ENCODE measurements around the gene OR52E5. TPM values are rescaled to one million over a fixed set of nuclear protein-coding genes. Genes with fewer than 3 reads are reported as not detected.

The OR52E5 gene
- total RNA-seq, 1 experiment from 2014 or later, result not detected

- Histone ChIP-seq H3K9me3 (ENCODE audit: low read length) (no peaks in the 10 kb centered on the region), H3K79me2 (ENCODE audit: low read length) (no peaks in the 10 kb centered on the region), H2AFZ (ENCODE audit: low read length) (no peak overlapping the region), H4K20me1 (ENCODE audit: insufficient read depth, low read depth, low read length) (no peaks in the 10 kb centered on the region), H3K36me3 (ENCODE audit: insufficient read depth, low read length) (no peaks in the 10 kb centered on the region), H3K27ac (ENCODE audit: low read length) (no peak overlapping the region), H3K9me2 (replicated peaks; ENCODE audit: insufficient read depth, low read length) (no peaks in the 10 kb centered on the region), H3K27me3 (ENCODE audit: low read length) (no peaks in the 10 kb centered on the region), H3K4me1 (ENCODE audit: low read length) (no peaks in the 10 kb centered on the region), H3K9ac (ENCODE audit: low read length) (no peak overlapping the region), H3K4me3 (ENCODE audit: low read length) (no peak overlapping the region), H3K4me2 (ENCODE audit: low read depth, low read length, poor library complexity, severe bottlenecking) (no peak overlapping the region)
- no peak for DNase-seq
These were observed 35.3 kb downstream of the OR52E5 start for GRCh38 chr11:5928271-5928670.

GRCh38 chr11:5928811-5929210 lies 35.8 kb downstream of the OR52E5 start:
- H3K79me2 ChIP-seq (ENCODE audit: low read length), result no peaks in the 10 kb centered on the region
- no peaks in the 10 kb centered on the region for H3K9me2 ChIP-seq (replicated peaks; ENCODE audit: insufficient read depth, low read length)
- H3K4me1 ChIP-seq (ENCODE audit: low read length), result no peaks in the 10 kb centered on the region
- H3K9ac ChIP-seq (ENCODE audit: low read length), result no peak overlapping the region
- no peak overlapping the region for H3K27ac ChIP-seq (ENCODE audit: low read length)
- H4K20me1 ChIP-seq (ENCODE audit: insufficient read depth, low read depth, low read length), result no peaks in the 10 kb centered on the region
- no peak overlapping the region for H3K4me2 ChIP-seq (ENCODE audit: low read depth, low read length, poor library complexity, severe bottlenecking)
- no peaks in the 10 kb centered on the region for H3K36me3 ChIP-seq (ENCODE audit: insufficient read depth, low read length)
- no peak overlapping the region for H3K4me3 ChIP-seq (ENCODE audit: low read length)
- no peak overlapping the region for H2AFZ ChIP-seq (ENCODE audit: low read length)
- no peaks in the 10 kb centered on the region for H3K9me3 ChIP-seq (ENCODE audit: low read length)
- no peaks in the 10 kb centered on the region for H3K27me3 ChIP-seq (ENCODE audit: low read length)
- no peak for DNase-seq

- Histone ChIP-seq H3K9ac (ENCODE audit: low read length) (no peak overlapping the region), H4K20me1 (ENCODE audit: insufficient read depth, low read depth, low read length) (no peaks in the 10 kb centered on the region), H3K9me3 (ENCODE audit: low read length) (no peaks in the 10 kb centered on the region), H2AFZ (ENCODE audit: low read length) (no peak overlapping the region), H3K79me2 (ENCODE audit: low read length) (no peaks in the 10 kb centered on the region), H3K4me2 (ENCODE audit: low read depth, low read length, poor library complexity, severe bottlenecking) (no peak overlapping the region), H3K4me1 (ENCODE audit: low read length) (no peaks in the 10 kb centered on the region), H3K36me3 (ENCODE audit: insufficient read depth, low read length) (no peaks in the 10 kb centered on the region), H3K4me3 (ENCODE audit: low read length) (no peak overlapping the region), H3K9me2 (replicated peaks; ENCODE audit: insufficient read depth, low read length) (no peaks in the 10 kb centered on the region), H3K27ac (ENCODE audit: low read length) (no peak overlapping the region), H3K27me3 (ENCODE audit: low read length) (no peaks in the 10 kb centered on the region)
- DNase-seq, result no peak
These were observed 36.8 kb downstream of the OR52E5 start for GRCh38 chr11:5929571-5930368.

- Histone ChIP-seq H3K79me2 (ENCODE audit: low read length) (no peaks in the 10 kb centered on the region), H3K9me2 (replicated peaks; ENCODE audit: insufficient read depth, low read length) (no peaks in the 10 kb centered on the region), H3K9ac (ENCODE audit: low read length) (no peak overlapping the region), H4K20me1 (ENCODE audit: insufficient read depth, low read depth, low read length) (no peaks in the 10 kb centered on the region), H2AFZ (ENCODE audit: low read length) (no peak overlapping the region), H3K27me3 (ENCODE audit: low read length) (no peaks in the 10 kb centered on the region), H3K4me2 (ENCODE audit: low read depth, low read length, poor library complexity, severe bottlenecking) (no peak overlapping the region), H3K27ac (ENCODE audit: low read length) (no peak overlapping the region), H3K36me3 (ENCODE audit: insufficient read depth, low read length) (no peaks in the 10 kb centered on the region), H3K4me1 (ENCODE audit: low read length) (no peaks in the 10 kb centered on the region), H3K4me3 (ENCODE audit: low read length) (no peak overlapping the region), H3K9me3 (ENCODE audit: low read length) (no peaks in the 10 kb centered on the region)
- no peak for DNase-seq
These were observed 37.6 kb downstream of the OR52E5 start for GRCh38 chr11:5930614-5931013.

- H3K4me2 ChIP-seq (ENCODE audit: low read depth, low read length, poor library complexity, severe bottlenecking), result no peak overlapping the region
- no peaks in the 10 kb centered on the region for H3K36me3 ChIP-seq (ENCODE audit: insufficient read depth, low read length)
- H2AFZ ChIP-seq (ENCODE audit: low read length), result no peak overlapping the region
- no peak overlapping the region for H3K9ac ChIP-seq (ENCODE audit: low read length)
- no peaks in the 10 kb centered on the region for H3K9me3 ChIP-seq (ENCODE audit: low read length)
- H3K4me3 ChIP-seq (ENCODE audit: low read length), result no peak overlapping the region
- peak; percentile 24 for DNase-seq
- H3K27me3 ChIP-seq (ENCODE audit: low read length), result no peaks in the 10 kb centered on the region
- H3K4me1 ChIP-seq (ENCODE audit: low read length), result no peaks in the 10 kb centered on the region
- no peaks in the 10 kb centered on the region for H4K20me1 ChIP-seq (ENCODE audit: insufficient read depth, low read depth, low read length)
- no peaks in the 10 kb centered on the region for H3K79me2 ChIP-seq (ENCODE audit: low read length)
- H3K9me2 ChIP-seq (replicated peaks; ENCODE audit: insufficient read depth, low read length), result no peaks in the 10 kb centered on the region
- H3K27ac ChIP-seq (ENCODE audit: low read length), result no peak overlapping the region
These were observed 38.1 kb downstream of the OR52E5 start for GRCh38 chr11:5931061-5931460.

GRCh38 chr11:5932671-5933070 lies 39.7 kb downstream of the OR52E5 start:
- H3K9me3 ChIP-seq (ENCODE audit: low read length), result no peaks in the 10 kb centered on the region
- DNase-seq, result peak; percentile 17
- no peaks in the 10 kb centered on the region for H4K20me1 ChIP-seq (ENCODE audit: insufficient read depth, low read depth, low read length)
- H3K4me2 ChIP-seq (ENCODE audit: low read depth, low read length, poor library complexity, severe bottlenecking), result no peak overlapping the region
- H3K9me2 ChIP-seq (replicated peaks; ENCODE audit: insufficient read depth, low read length), result no peaks in the 10 kb centered on the region
- H3K27me3 ChIP-seq (ENCODE audit: low read length), result no peaks in the 10 kb centered on the region
- H3K36me3 ChIP-seq (ENCODE audit: insufficient read depth, low read length), result no peaks in the 10 kb centered on the region
- no peak overlapping the region for H3K4me3 ChIP-seq (ENCODE audit: low read length)
- H3K9ac ChIP-seq (ENCODE audit: low read length), result no peak overlapping the region
- no peaks in the 10 kb centered on the region for H3K4me1 ChIP-seq (ENCODE audit: low read length)
- no peak overlapping the region for H3K27ac ChIP-seq (ENCODE audit: low read length)
- H2AFZ ChIP-seq (ENCODE audit: low read length), result no peak overlapping the region
- H3K79me2 ChIP-seq (ENCODE audit: low read length), result no peaks in the 10 kb centered on the region

GRCh38 chr11:5933116-5933515 lies 40.1 kb downstream of the OR52E5 start:
- H3K4me3 ChIP-seq (ENCODE audit: low read length), result no peak overlapping the region
- H3K27me3 ChIP-seq (ENCODE audit: low read length), result no peaks in the 10 kb centered on the region
- no peak overlapping the region for H2AFZ ChIP-seq (ENCODE audit: low read length)
- no peak overlapping the region for H3K4me2 ChIP-seq (ENCODE audit: low read depth, low read length, poor library complexity, severe bottlenecking)
- peak; percentile 17 for DNase-seq
- H4K20me1 ChIP-seq (ENCODE audit: insufficient read depth, low read depth, low read length), result no peaks in the 10 kb centered on the region
- H3K9me2 ChIP-seq (replicated peaks; ENCODE audit: insufficient read depth, low read length), result no peaks in the 10 kb centered on the region
- no peaks in the 10 kb centered on the region for H3K36me3 ChIP-seq (ENCODE audit: insufficient read depth, low read length)
- H3K9me3 ChIP-seq (ENCODE audit: low read length), result no peaks in the 10 kb centered on the region
- H3K9ac ChIP-seq (ENCODE audit: low read length), result no peak overlapping the region
- H3K4me1 ChIP-seq (ENCODE audit: low read length), result no peaks in the 10 kb centered on the region
- H3K27ac ChIP-seq (ENCODE audit: low read length), result no peak overlapping the region
- H3K79me2 ChIP-seq (ENCODE audit: low read length), result no peaks in the 10 kb centered on the region

GRCh38 chr11:5937868-5938602 lies 45.0 kb downstream of the OR52E5 start:
- Histone ChIP-seq H3K9me3 (ENCODE audit: low read length) (no peaks in the 10 kb centered on the region), H3K36me3 (ENCODE audit: insufficient read depth, low read length) (no peaks in the 10 kb centered on the region), H3K4me3 (ENCODE audit: low read length) (no peak overlapping the region), H3K79me2 (ENCODE audit: low read length) (no peaks in the 10 kb centered on the region), H3K4me2 (ENCODE audit: low read depth, low read length, poor library complexity, severe bottlenecking) (no peak overlapping the region), H2AFZ (ENCODE audit: low read length) (no peak overlapping the region), H3K27me3 (ENCODE audit: low read length) (no peaks in the 10 kb centered on the region), H3K4me1 (ENCODE audit: low read length) (no peaks in the 10 kb centered on the region), H3K27ac (ENCODE audit: low read length) (no peak overlapping the region), H3K9ac (ENCODE audit: low read length) (no peak overlapping the region), H4K20me1 (ENCODE audit: insufficient read depth, low read depth, low read length) (no peaks in the 10 kb centered on the region), H3K9me2 (replicated peaks; ENCODE audit: insufficient read depth, low read length) (no peaks in the 10 kb centered on the region)
- DNase-seq, result no peak
